HG03571 (cell line): ENCODE results near the gene ITPKB.
"Not testable (repeated sequence)": the region's sequence is repeated elsewhere in the genome, so short reads cannot be mapped to it uniquely, and the experiment has no call there.

Source experiments
- ATAC-seq: cut with Tn5 transposase; IDR thresholded peaks from one replicate; pipeline ENCODE4 v1.9.1; 2021; ENCODE audit not compliant: unreplicated experiment

Gene ITPKB

GRCh38 chr1:226732856-226733291 is 6.2 kb downstream of the ITPKB start:
- ATAC-seq = no peak

GRCh38 chr1:226731257-226731893 is 7.7 kb downstream of the ITPKB start:
- ATAC-seq = no peak

- ATAC-seq = no peak
Observed at GRCh38 chr1:226730836-226731235, 8.2 kb downstream of the ITPKB start.

- no peak for ATAC-seq
Observed at GRCh38 chr1:226730071-226730470, 9.0 kb downstream of the ITPKB start.

- ATAC-seq = no peak
Observed at GRCh38 chr1:226728448-226728847, 10.6 kb downstream of the ITPKB start.

- no peak for ATAC-seq
Observed at GRCh38 chr1:226725897-226726267, 13.2 kb downstream of the ITPKB start.

- peak; percentile 11 for ATAC-seq
Observed at GRCh38 chr1:226723657-226724532, 15.2 kb downstream of the ITPKB start.

GRCh38 chr1:226722901-226723656 is 16.0 kb downstream of the ITPKB start:
- ATAC-seq = no peak

GRCh38 chr1:226722240-226722900 is 16.7 kb downstream of the ITPKB start:
- ATAC-seq = no peak

- not testable (repeated sequence) for ATAC-seq
Observed at GRCh38 chr1:226720574-226720973, 18.5 kb downstream of the ITPKB start.

- ATAC-seq = no peak
Observed at GRCh38 chr1:226719596-226720387, 19.3 kb downstream of the ITPKB start.

GRCh38 chr1:226717256-226717909 is 21.7 kb downstream of the ITPKB start:
- no peak for ATAC-seq

- no peak for ATAC-seq
Observed at GRCh38 chr1:226716577-226716976, 22.5 kb downstream of the ITPKB start.

GRCh38 chr1:226714148-226714547 is 24.9 kb downstream of the ITPKB start:
- no peak for ATAC-seq

GRCh38 chr1:226712742-226713419 is 26.2 kb downstream of the ITPKB start:
- no peak for ATAC-seq

GRCh38 chr1:226711976-226712741 is 26.9 kb downstream of the ITPKB start:
- peak; percentile 79 for ATAC-seq

GRCh38 chr1:226710501-226710900 is 28.6 kb downstream of the ITPKB start:
- ATAC-seq = no peak

GRCh38 chr1:226709953-226710352 is 29.1 kb downstream of the ITPKB start:
- no peak for ATAC-seq
